Body of pancreas (tissue), 4 donors: Measurements from ENCODE around the gene MRRF.

Experiments
- CTCF ChIP-seq, 7 experiments: fragments of 450-650 bp in 4 of 7; fragments of 200-600 bp in 3 of 7; sonication (generic) in 3 of 7; IDR thresholded peaks; one replicate each; pipeline ENCODE4 v1.5.1; 2016 to 2019; ENCODE audit warnings: antibody characterized with exemption in 7 of 7
- POLR2A ChIP-seq, 3 donors: fragments of 450-650 bp; IDR thresholded peaks; one replicate each; pipeline ENCODE4 v1.6.1; 2016; ENCODE audit warnings: antibody characterized with exemption in 3 of 3, mild to moderate bottlenecking in 2 of 3

- TF ChIP-seq CTCF (IDR thresholded peaks at IDR 0.05) (no peak), POLR2A (IDR thresholded peaks at IDR 0.05) (no peak)
Observed at GRCh38 chr9:122251351-122251750, 13.3 kb upstream of the MRRF start.
